Left kidney (tissue), 2 donors: Measurements from ENCODE around the gene FBLN2. TPM values are rescaled to one million over a fixed set of nuclear protein-coding genes. Genes with fewer than 3 reads are reported as not detected.

ENCODE experiments used
- DNase-seq: peaks from one replicate; pipeline ENCODE4 v3.0.0-alpha.2; 2013
- polyA plus RNA-seq: library from polyadenylated mRNA; unstranded; fragments of 120-200 nt; gene quantifications from one replicate; pipeline ENCODE4 v1.2.1, GENCODE V29; 2013; ENCODE audit not compliant: insufficient read length

FBLN2 gene
- polyA plus RNA-seq, 1 donor = 17.9 TPM

- no peak for DNase-seq
Observed at GRCh38 chr3:13581485-13582365, 32.8 kb downstream of the FBLN2 start.

DNA sequence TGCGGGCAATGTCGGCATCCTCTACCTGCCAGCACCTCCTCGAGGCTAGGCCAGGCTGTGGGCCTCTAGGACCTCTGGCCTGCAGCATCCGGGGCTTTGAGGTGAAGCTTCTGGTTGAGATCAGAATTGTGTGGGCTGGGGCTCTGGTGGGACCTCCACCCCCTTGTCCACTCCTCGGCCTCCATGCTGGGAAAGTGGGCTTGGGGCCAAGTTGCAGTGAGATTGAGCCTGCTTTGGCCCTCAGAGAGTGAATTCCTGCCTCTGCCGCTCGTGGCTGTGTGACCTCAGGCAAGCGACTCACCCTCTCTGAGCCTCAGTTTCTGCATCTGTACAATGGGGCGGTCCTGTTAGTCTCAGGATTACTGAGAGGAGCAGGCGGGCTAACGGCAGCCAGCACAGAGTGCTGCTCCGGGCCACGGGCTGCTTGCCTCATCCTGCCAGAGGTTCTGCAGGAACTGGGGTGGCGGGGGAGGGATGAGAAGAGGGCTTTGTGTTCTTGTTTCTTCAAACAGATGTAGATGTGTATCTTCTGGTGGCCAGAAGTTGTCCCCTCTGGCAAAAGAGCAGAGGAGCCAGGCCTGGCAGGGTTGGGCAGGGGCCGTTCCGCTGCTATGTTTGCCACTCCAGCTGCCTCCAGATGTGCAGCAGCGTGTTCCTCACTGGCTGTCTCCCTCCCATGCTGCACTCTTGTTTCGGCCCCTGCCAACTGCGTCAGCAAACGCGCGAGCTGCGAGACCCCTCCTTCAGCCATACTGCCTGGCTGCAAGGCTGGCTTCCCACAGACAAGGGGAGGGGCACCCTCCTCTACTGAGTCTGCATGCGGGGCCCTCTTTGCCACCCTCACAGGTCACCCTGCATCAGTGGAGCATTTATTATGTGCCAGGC lies 33.7 kb downstream of the FBLN2 start:
- no peak for DNase-seq

- no peak for DNase-seq
Observed at GRCh38 chr3:13583251-13584180, 34.6 kb downstream of the FBLN2 start.

DNA sequence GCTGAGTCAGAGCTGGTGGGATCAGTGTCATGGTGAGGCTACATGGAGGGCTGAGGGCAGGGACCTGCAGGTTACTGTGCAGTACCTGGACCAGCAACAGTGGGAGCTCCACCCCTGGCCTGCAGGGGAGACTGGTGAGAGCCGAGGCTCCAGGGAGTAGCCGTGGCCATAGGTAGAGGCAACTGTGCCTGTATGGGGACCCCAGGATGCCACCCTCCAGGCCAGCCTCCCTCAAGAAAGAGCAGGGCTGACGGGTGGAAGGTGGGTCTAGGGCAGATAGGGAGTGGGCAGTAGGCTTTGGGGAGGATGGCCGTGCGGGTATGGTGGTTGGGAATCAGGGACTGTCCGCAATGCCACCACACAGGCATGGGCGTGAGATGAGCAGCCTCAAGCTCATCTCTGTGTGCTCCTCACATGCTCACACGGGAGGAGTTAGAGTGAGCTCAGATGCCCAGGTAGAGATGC lies 35.5 kb downstream of the FBLN2 start:
- DNase-seq = no peak

- no peak for DNase-seq
Observed at GRCh38 chr3:13584901-13585300, 36.0 kb downstream of the FBLN2 start.

- DNase-seq = no peak
Observed at GRCh38 chr3:13587442-13587841, 38.5 kb downstream of the FBLN2 start.

DNA sequence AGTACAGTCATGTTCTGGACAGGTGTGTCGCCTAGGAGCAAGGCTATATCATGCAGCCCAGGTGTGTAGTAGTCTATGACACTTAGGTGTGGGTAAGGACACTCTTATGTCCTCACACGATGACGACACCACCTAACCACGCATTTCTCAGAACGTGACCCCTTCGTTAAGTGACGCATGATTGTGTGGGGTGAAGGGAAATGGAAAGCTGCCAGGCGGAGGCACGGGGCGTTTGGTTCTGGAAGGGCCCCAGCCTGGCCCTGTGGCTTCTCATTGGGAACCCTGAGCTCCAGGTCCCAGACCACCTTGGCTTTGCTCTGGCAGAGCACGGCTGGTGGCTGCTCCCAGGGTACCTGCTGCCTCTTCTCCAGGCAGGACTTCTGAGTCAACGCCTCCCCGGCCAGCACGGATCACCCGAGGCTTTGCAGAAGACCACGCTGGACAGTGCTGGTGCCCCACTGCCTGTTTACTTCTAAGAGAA lies 39.3 kb downstream of the FBLN2 start:
- no peak for DNase-seq

DNA sequence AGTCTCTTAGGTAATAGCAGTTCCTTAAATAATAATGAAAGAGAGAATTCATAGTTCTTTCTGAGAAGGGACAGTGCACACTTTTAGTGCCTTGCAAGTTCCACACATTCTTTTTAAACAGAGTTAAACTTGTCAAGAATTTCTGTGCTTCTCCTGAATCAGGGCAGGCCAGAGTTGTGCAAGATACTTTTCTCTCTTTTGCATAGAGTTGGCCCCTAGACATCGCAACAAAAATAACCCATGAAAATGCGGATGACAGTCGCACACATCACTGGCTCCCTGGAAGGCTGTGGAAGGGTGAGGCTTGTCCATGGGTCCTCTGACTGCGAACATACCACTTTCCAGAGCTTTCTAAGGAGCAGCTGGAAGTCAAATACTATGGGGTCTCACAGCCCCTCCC lies 40.1 kb downstream of the FBLN2 start:
- DNase-seq = no peak

- DNase-seq = no peak
Observed at GRCh38 chr3:13590841-13591520, 42.1 kb downstream of the FBLN2 start.

- DNase-seq = no peak
Observed at GRCh38 chr3:13593615-13594014, 44.7 kb downstream of the FBLN2 start.

- DNase-seq = no peak
Observed at GRCh38 chr3:13594146-13594545, 45.2 kb downstream of the FBLN2 start.

DNA sequence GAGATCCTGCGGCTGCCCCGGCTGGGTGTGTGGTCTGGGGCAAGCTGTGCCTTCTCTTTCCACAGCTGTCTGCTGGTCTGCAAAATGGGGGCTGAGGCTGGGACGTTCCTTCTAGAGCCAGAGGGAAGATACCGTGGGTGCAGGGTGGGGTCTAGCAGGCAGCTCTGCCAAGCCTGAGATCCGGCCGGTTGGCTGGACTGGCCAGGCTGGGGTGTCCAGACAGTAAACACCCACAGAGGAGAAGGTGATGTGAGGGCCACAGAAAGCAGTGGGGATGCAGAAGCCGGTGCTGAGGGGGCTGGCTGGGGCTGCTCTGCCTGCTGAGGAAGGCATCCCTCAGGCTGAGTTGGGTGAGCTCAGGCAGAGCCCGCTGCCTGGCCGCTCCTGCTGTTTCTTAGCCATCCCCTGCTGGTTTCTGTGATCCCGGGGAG lies 46.1 kb downstream of the FBLN2 start:
- DNase-seq = no peak

DNA sequence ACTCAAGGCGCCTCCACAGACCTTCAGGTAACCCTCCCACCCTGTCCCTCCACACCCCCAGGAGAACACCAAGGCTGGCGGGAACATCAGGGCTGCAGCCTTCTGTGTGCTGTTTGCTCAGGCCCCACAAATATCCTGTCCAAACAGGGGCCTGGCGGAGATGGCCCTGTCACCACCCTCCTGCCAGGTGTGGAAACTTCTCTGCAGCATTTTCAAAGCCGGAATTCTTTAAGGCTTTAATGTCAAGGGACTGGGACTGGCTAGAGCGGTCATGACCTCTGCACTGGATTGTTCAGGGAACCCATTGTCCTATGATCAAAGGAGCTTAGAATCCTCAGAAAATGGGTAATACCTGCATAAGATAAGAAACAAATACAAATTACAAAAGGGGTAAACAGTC lies 46.6 kb downstream of the FBLN2 start:
- no peak for DNase-seq

- DNase-seq = no peak
Observed at GRCh38 chr3:13596426-13597205, 47.7 kb downstream of the FBLN2 start.

- DNase-seq = no peak
Observed at GRCh38 chr3:13597661-13598060, 48.7 kb downstream of the FBLN2 start.

- DNase-seq = no peak
Observed at GRCh38 chr3:13598201-13598600, 49.3 kb downstream of the FBLN2 start.

DNA sequence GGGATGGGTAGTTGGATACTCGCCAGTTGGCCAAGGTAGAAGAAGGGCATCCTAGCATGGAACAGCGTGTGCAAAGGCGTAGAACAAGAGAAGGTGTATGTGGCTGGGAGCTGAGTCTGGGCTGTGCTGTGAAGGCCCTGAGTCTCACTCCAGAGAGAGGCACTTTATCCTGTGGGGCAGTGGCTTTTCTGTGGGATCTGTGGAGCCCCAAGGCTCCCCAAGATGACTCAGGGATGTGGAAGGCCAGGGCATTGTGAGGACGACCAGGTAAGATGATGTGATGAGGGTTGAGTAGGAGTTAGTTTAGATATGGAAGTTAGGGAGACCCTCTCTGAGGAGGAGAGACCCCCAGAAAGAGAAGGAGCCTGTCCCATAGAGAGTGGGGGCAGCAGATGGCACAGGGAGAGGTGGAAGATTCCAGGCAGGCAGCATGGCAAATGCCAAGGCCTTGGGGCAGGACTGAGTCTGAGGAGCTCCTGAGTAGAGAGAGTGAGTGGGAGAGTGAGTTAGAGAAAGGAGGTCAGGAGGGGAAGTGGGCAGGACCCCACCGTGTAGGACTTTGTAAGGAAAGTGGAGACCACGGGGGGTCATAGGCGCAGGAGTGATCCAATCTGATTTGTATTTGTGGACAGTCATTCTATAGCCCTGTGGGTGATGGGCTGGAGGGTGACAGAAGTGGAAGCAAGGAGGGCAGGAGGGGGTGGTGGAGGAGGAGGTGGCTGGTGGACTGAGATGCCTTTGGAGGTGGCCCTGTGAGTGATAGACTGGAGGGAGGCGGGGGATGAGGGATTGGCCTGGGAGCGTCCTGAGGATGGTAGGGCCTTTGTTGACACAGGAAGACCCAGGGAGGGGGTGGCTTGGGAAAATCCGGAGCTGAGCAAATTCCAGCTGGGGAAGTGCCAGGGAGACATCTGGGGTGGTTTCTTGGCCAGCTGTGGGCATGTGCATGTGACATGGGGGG lies 50.3 kb downstream of the FBLN2 start:
- DNase-seq = no peak

DNA sequence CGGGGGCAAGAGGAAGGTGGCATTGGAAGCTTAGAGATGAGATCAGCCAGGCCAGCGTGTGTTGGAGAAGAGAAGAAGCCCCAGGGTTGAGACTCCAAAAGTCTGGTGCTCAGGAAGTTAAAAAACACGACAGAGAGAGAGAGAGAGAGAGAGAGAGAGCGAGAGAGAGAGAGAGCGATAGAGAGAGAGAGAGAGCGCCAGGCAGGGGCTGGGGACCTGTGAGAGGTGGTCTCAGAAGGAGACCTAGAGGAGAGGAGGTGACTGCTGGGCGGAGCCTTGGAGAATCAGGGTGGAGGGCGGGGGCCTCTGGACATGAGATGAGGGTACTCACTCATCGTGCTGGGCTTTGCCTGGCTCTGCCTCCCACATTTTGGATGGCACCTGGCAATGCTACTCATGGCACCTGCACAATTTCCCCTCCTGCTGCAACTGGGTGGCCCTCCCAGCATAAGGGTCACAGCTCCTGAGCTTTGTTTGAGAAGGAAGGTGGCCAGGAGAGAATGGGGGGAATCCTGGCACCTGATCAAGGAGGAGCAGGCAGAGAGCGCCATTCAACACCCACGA lies 51.0 kb downstream of the FBLN2 start:
- no peak for DNase-seq
